ENCODE data around the gene NRARP.

The NRARP gene

GRCh38 chr9:137321726-137322361 is 19.8 kb upstream of the NRARP start:
- DNase-seq, result no peak

GRCh38 chr9:137320555-137321384 is 18.7 kb upstream of the NRARP start:
- no peak for DNase-seq

GRCh38 chr9:137319739-137320551 is 17.9 kb upstream of the NRARP start:
- DNase-seq, result no peak

- no peak for DNase-seq
Observed at GRCh38 chr9:137319011-137319738, 17.1 kb upstream of the NRARP start.

GRCh38 chr9:137318602-137319001 is 16.5 kb upstream of the NRARP start:
- no peak for DNase-seq

- DNase-seq, result no peak
Observed at GRCh38 chr9:137317718-137318511, 15.8 kb upstream of the NRARP start.

- no peak for DNase-seq
Observed at GRCh38 chr9:137317021-137317717, 15.1 kb upstream of the NRARP start.

- no peak for DNase-seq
Observed at GRCh38 chr9:137316012-137316981, 14.2 kb upstream of the NRARP start.

GRCh38 chr9:137315581-137316011 is 13.5 kb upstream of the NRARP start:
- DNase-seq, result no peak

GRCh38 chr9:137314561-137315560 is 12.8 kb upstream of the NRARP start:
- DNase-seq, result no peak

GRCh38 chr9:137313956-137314560 is 12.0 kb upstream of the NRARP start:
- no peak for DNase-seq

- no peak for DNase-seq
Observed at GRCh38 chr9:137313326-137313936, 11.4 kb upstream of the NRARP start.

GRCh38 chr9:137312852-137313325 is 10.8 kb upstream of the NRARP start:
- DNase-seq, result no peak

GRCh38 chr9:137311986-137312851 is 10.1 kb upstream of the NRARP start:
- no peak for DNase-seq

GRCh38 chr9:137311171-137311985 is 9.3 kb upstream of the NRARP start:
- no peak for DNase-seq
